H9 (cell line): ENCODE results near the gene PNPLA2. TPM values are rescaled to one million over a fixed set of nuclear protein-coding genes. Genes with fewer than 3 reads are reported as not detected.

ENCODE experiments used
- DNase-seq: peaks from one replicate; pipeline ENCODE4 v3.0.0-alpha.2; 2017
- H2AFZ ChIP-seq: one replicate; pipeline ENCODE4 v1.6.1; 2013; ENCODE audit warnings: mild to moderate bottlenecking, low read length, control low read depth, moderate library complexity
- H2AK5ac ChIP-seq: 2 replicates; pipeline ENCODE4 v1.6.1; 2013; ENCODE audit warnings: low read length, control low read depth, mixed read lengths; ENCODE audit not compliant: insufficient read length
- H2BK120ac ChIP-seq: one replicate; pipeline ENCODE4 v1.6.1; 2013; ENCODE audit warnings: low read depth, mild to moderate bottlenecking, low read length, control low read depth, inconsistent platforms; ENCODE audit not compliant: poor library complexity, severe bottlenecking
- H2BK12ac ChIP-seq: 2 replicates; pipeline ENCODE4 v1.6.1; 2013; ENCODE audit warnings: low read length, control low read depth, mixed read lengths, low read depth; ENCODE audit not compliant: insufficient read length
- H2BK15ac ChIP-seq: 2 replicates; pipeline ENCODE4 v1.6.1; 2013; ENCODE audit warnings: low read depth, low read length, control low read depth
- H2BK20ac ChIP-seq: one replicate; pipeline ENCODE4 v1.6.1; 2013; ENCODE audit warnings: low read depth, mild to moderate bottlenecking, low read length, control low read depth, inconsistent platforms; ENCODE audit not compliant: poor library complexity, severe bottlenecking
- H2BK5ac ChIP-seq: 2 replicates; pipeline ENCODE4 v1.6.1; 2013; ENCODE audit warnings: low read length, control low read depth, mixed read lengths; ENCODE audit not compliant: insufficient read length
- H3K14ac ChIP-seq: 2 replicates; pipeline ENCODE4 v1.6.1; 2013; ENCODE audit warnings: low read length, control low read depth; ENCODE audit not compliant: insufficient read depth
- H3K18ac ChIP-seq: 2 replicates; pipeline ENCODE4 v1.6.1; 2013; ENCODE audit warnings: low read depth, mild to moderate bottlenecking, mixed read lengths, low read length, control low read depth; ENCODE audit not compliant: insufficient read length
- H3K23ac ChIP-seq: 2 replicates; pipeline ENCODE4 v1.6.1; 2013; ENCODE audit warnings: low read length, control low read depth, mixed read lengths, low read depth; ENCODE audit not compliant: insufficient read length
- H3K23me2 ChIP-seq: 2 replicates; pipeline ENCODE4 v1.6.1; 2013; ENCODE audit warnings: low read depth, mild to moderate bottlenecking, mixed read lengths, low read length, control low read depth; ENCODE audit not compliant: insufficient read length, poor library complexity, severe bottlenecking
- H3K27ac ChIP-seq: 2 replicates; pipeline ENCODE4 v1.5.1; 2013; ENCODE audit warnings: low read length, control low read depth, mixed read lengths, low read depth; ENCODE audit not compliant: insufficient read length
- H3K27me3 ChIP-seq: 2 replicates; pipeline ENCODE4 v1.6.1; 2013; ENCODE audit warnings: low read length, control low read depth, inconsistent platforms; ENCODE audit not compliant: insufficient read depth
- H3K4ac ChIP-seq: 2 replicates; pipeline ENCODE4 v1.6.1; 2013; ENCODE audit warnings: low read depth, mild to moderate bottlenecking, control low read depth, inconsistent platforms, low read length, moderate library complexity
- H3K4me1 ChIP-seq: 2 replicates; pipeline ENCODE4 v1.6.1; 2013; ENCODE audit warnings: low read length, control low read depth, inconsistent platforms; ENCODE audit not compliant: insufficient read depth
- H3K4me2 ChIP-seq: 2 replicates; pipeline ENCODE4 v1.6.1; 2013; ENCODE audit warnings: low read length, control low read depth, mixed read lengths; ENCODE audit not compliant: insufficient read length, insufficient read depth
- H3K56ac ChIP-seq: 2 replicates; pipeline ENCODE4 v1.6.1; 2013; ENCODE audit warnings: low read depth, mild to moderate bottlenecking, mixed read lengths, low read length, control low read depth; ENCODE audit not compliant: insufficient read length
- H3K79me1 ChIP-seq: 2 replicates; pipeline ENCODE4 v1.6.1; 2013; ENCODE audit warnings: low read depth, mild to moderate bottlenecking, moderate library complexity, low read length, control low read depth, inconsistent platforms; ENCODE audit not compliant: insufficient read depth, poor library complexity, severe bottlenecking
- H3K79me2 ChIP-seq: 2 replicates; pipeline ENCODE4 v1.6.1; 2013; ENCODE audit warnings: low read length, control low read depth, inconsistent platforms; ENCODE audit not compliant: insufficient read depth
- H3K9ac ChIP-seq: 2 replicates; pipeline ENCODE4 v1.6.1; 2013; ENCODE audit warnings: low read length, control low read depth, mixed read lengths; ENCODE audit not compliant: insufficient read length; ENCODE audit errors: extremely low read depth
- H3K9me3 ChIP-seq: one replicate; pipeline ENCODE4 v1.6.1; 2013; ENCODE audit warnings: low read depth, low read length, inconsistent platforms; ENCODE audit not compliant: control insufficient read depth
- H3T11ph ChIP-seq: one replicate; pipeline ENCODE4 v1.6.1; 2013; ENCODE audit warnings: mild to moderate bottlenecking, low read length, control low read depth, inconsistent platforms
- H4K20me1 ChIP-seq: one replicate; pipeline ENCODE4 v1.6.1; 2013; ENCODE audit not compliant: control insufficient read depth, insufficient read length, insufficient read depth
- H4K5ac ChIP-seq: 2 replicates; pipeline ENCODE4 v1.6.1; 2013; ENCODE audit warnings: low read depth, mild to moderate bottlenecking, mixed read lengths, low read length, control low read depth; ENCODE audit not compliant: insufficient read length
- H4K8ac ChIP-seq: replicated peaks from 2 replicates; pipeline ENCODE4 v1.6.1; 2013; ENCODE audit warnings: low read length, control low read depth, mixed read lengths, low read depth; ENCODE audit not compliant: insufficient read length
- H4K91ac ChIP-seq: 2 replicates; pipeline ENCODE4 v1.6.1; 2013; ENCODE audit warnings: low read depth, mild to moderate bottlenecking, moderate library complexity, mixed read lengths, low read length, control low read depth; ENCODE audit not compliant: insufficient read length
- H3K27ac Mint-ChIP-seq, 3 experiments: 2 replicates in 2 of 3; 3 replicates in 1 of 3; pipeline ENCODE4 v1.8.0; 2020 to 2021; ENCODE audit warnings: mixed read lengths in 3 of 3, mild to moderate bottlenecking in 1 of 3, moderate library complexity in 1 of 3
- H3K27me3 Mint-ChIP-seq: 2 replicates; pipeline ENCODE4 v1.8.0; 2021; ENCODE audit warnings: low read depth, mild to moderate bottlenecking, moderate library complexity, mixed read lengths
- H3K36me3 Mint-ChIP-seq, 3 experiments: 2 replicates in 2 of 3; 3 replicates in 1 of 3; pipeline ENCODE4 v1.8.0; 2020 to 2021; ENCODE audit warnings: low read depth in 3 of 3, mixed read lengths in 3 of 3; ENCODE audit not compliant: insufficient read depth in 1 of 3
- H3K4me1 Mint-ChIP-seq, 2 experiments: 2 replicates each; pipeline ENCODE4 v1.8.0; 2020; ENCODE audit warnings: mixed read lengths in 2 of 2
- H3K4me3 Mint-ChIP-seq, 2 experiments: 2 replicates in 1 of 2; 3 replicates in 1 of 2; pipeline ENCODE4 v1.8.0; 2020 to 2021; ENCODE audit warnings: mild to moderate bottlenecking in 2 of 2, mixed read lengths in 2 of 2, moderate library complexity in 1 of 2
- H3K9me3 Mint-ChIP-seq, 2 experiments: 2 replicates in 1 of 2; 3 replicates in 1 of 2; pipeline ENCODE4 v1.8.0; 2020; ENCODE audit warnings: mild to moderate bottlenecking in 2 of 2, mixed read lengths in 2 of 2, moderate library complexity in 1 of 2
- CTCF ChIP-seq: fragments of 200-600 bp; sonication (generic); conservative IDR thresholded peaks from 3 replicates; pipeline ENCODE4 v1.8.0; 2021; ENCODE audit warnings: antibody characterized with exemption, mild to moderate bottlenecking
- whole genome bisulfite sequencing: extraction: QIAGEN DNeasy Blood & Tissue Kit; methylation state at CpG from one replicate; pipeline ENCODE4 v1.1.7; 2013; ENCODE audit warnings: missing lambda C conversion rate, low lambda C conversion rate, mixed read lengths; ENCODE audit not compliant: insufficient read length; ENCODE audit errors: extremely low coverage; 5-methylcytosine and 5-hydroxymethylcytosine counted together
- total RNA-seq: library from RNA; stranded (reverse); gene quantifications from 2 replicates; pipeline ENCODE4 v1.2.1, GENCODE V29; 2021

Gene PNPLA2
- total RNA-seq, 1 experiment from 2014 or later, result 67.3 TPM

- no peaks in the 10 kb centered on the region for H3K9me3 ChIP-seq
- peak within 1 kb of the TSS in 1 of 2 experiments; percentile 55; a peak in 3 of 5 replicates for H3K4me3 Mint-ChIP-seq
- H3K4me2 ChIP-seq, result no peak within 1 kb of the TSS
These were observed 28.8 kb upstream of the PNPLA2 start, which contains the start of gene CEND1 for GRCh38 chr11:789943-790342. Gene CEND1 (minus strand): TSS chr11:790090. CDS start chr11:788576, 1,514 bp downstream.

More at GRCh38 chr11:789943-790342, 28.8 kb upstream of the PNPLA2 start, which contains the start of gene CEND1:
- H3K4ac ChIP-seq, result no peak within 1 kb of the TSS
- peaks cover 0 to 16% (median 3%) of the 10 kb centered on the region in 3 experiments; a peak in 3 of 7 replicates for H3K36me3 Mint-ChIP-seq
- no CpG with 5 or more reads among the region's 44 CpGs for whole genome bisulfite sequencing
- H3K9ac ChIP-seq, result no peak within 1 kb of the TSS
- no peaks in the 10 kb centered on the region for H3K9me3 Mint-ChIP-seq
- H2BK20ac ChIP-seq, result no peak within 1 kb of the TSS
- H4K91ac ChIP-seq, result no peak within 1 kb of the TSS
- no peak within 1 kb of the TSS for H3T11ph ChIP-seq
- H3K27me3 ChIP-seq, result no peaks in the 10 kb centered on the region
- H3K79me1 ChIP-seq, result no peaks in the 10 kb centered on the region
- H2BK12ac ChIP-seq, result no peak within 1 kb of the TSS
- no peaks in the 10 kb centered on the region for H4K20me1 ChIP-seq
- H3K27ac ChIP-seq, result no peak within 1 kb of the TSS
- no peak within 1 kb of the TSS for H2AFZ ChIP-seq
- H4K5ac ChIP-seq, result no peak within 1 kb of the TSS
- peaks cover 4% of the 10 kb centered on the region for H3K23me2 ChIP-seq
- H2BK120ac ChIP-seq, result no peak within 1 kb of the TSS
- no peak within 1 kb of the TSS for H2AK5ac ChIP-seq
- peaks cover 7 to 30% of the 10 kb centered on the region in 2 experiments; a peak in 3 of 4 replicates for H3K4me1 Mint-ChIP-seq
- no peak within 1 kb of the TSS for H4K8ac ChIP-seq
- H3K79me2 ChIP-seq, result no peaks in the 10 kb centered on the region
- H3K27ac Mint-ChIP-seq, result no peak within 1 kb of the TSS
- H3K18ac ChIP-seq, result no peak within 1 kb of the TSS
- DNase-seq, result no peak
- H3K56ac ChIP-seq, result no peak within 1 kb of the TSS
- H3K23ac ChIP-seq, result no peak within 1 kb of the TSS
- H2BK15ac ChIP-seq, result no peak within 1 kb of the TSS
- no peak within 1 kb of the TSS; the same call in 1 of the 2 replicates for H3K14ac ChIP-seq
- no peaks in the 10 kb centered on the region; the same call in 1 of the 2 replicates for H3K4me1 ChIP-seq
- no peak for TF ChIP-seq CTCF
- peaks cover 4% of the 10 kb centered on the region; the same call in 1 of the 2 replicates for H3K27me3 Mint-ChIP-seq
- no peak within 1 kb of the TSS for H2BK5ac ChIP-seq
